Measurements from ENCODE around the gene RRP7A.
"Not testable (repeated sequence)": the region's sequence is repeated elsewhere in the genome, so short reads cannot be mapped to it uniquely, and the experiment has no call there.

RRP7A gene

DNA sequence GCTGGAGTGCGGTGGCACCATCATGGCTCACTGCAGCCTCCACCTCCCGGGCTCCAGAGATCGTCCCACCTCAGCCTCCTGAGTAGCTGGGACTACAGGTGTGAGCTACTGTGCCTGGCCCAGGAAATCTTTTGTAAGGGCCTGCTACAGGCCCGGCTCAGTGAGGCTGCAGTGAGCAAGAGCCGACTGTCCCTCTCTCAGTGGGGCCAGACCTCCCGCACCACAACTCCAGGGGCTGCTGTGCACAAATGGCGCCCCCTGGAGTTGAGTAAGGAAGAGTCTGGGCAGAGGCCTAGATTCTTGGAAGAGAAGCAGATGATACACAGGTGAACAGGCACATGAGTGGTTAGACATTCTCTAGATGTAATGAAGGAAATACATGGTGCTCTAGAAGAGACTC, 41.2 kb upstream of the RRP7A start:
- no peak overlapping the region for H3K4me3 ChIP-seq (ENCODE audit: low read depth, low read length, poor library complexity, severe bottlenecking)
- H3K36me3 ChIP-seq (ENCODE audit: insufficient read depth, low read length), result peaks cover 7% of the 10 kb centered on the region
- H3K27me3 ChIP-seq (ENCODE audit: insufficient read depth, low read length), result no peaks in the 10 kb centered on the region
- H4K20me1 ChIP-seq (ENCODE audit: insufficient read depth, low read length), result no peaks in the 10 kb centered on the region
- H3K9me2 ChIP-seq (ENCODE audit: low read depth, low read length), result no peaks in the 10 kb centered on the region
- no peaks in the 10 kb centered on the region for H3F3A ChIP-seq (ENCODE audit: insufficient read depth, low read length)
- no peak overlapping the region for H3K4me2 ChIP-seq (ENCODE audit: low read length)
- TF ChIP-seq, protein P1, sequence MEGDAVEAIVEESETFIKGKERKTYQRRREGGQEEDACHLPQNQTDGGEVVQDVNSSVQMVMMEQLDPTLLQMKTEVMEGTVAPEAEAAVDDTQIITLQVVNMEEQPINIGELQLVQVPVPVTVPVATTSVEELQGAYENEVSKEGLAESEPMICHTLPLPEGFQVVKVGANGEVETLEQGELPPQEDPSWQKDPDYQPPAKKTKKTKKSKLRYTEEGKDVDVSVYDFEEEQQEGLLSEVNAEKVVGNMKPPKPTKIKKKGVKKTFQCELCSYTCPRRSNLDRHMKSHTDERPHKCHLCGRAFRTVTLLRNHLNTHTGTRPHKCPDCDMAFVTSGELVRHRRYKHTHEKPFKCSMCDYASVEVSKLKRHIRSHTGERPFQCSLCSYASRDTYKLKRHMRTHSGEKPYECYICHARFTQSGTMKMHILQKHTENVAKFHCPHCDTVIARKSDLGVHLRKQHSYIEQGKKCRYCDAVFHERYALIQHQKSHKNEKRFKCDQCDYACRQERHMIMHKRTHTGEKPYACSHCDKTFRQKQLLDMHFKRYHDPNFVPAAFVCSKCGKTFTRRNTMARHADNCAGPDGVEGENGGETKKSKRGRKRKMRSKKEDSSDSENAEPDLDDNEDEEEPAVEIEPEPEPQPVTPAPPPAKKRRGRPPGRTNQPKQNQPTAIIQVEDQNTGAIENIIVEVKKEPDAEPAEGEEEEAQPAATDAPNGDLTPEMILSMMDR (IDR thresholded peaks at IDR 0.05; ENCODE audit: low read length), result peak; percentile 78
- no peak for TF ChIP-seq EZH2 (IDR thresholded peaks at IDR 0.05; ENCODE audit: borderline replicate concordance, low read length)
- H3K4me1 ChIP-seq (ENCODE audit: insufficient read depth, low read length, severe bottlenecking), result peaks cover 27% of the 10 kb centered on the region
- H3K9me3 ChIP-seq (ENCODE audit: low read length), result no peaks in the 10 kb centered on the region
- no peak overlapping the region for H2AFZ ChIP-seq (ENCODE audit: low read length)
- H3K27ac ChIP-seq (ENCODE audit: low read depth, low read length, poor library complexity, severe bottlenecking), result peak overlapping the region; percentile 54
- no peaks in the 10 kb centered on the region for H3K79me2 ChIP-seq (ENCODE audit: insufficient read depth, low read length)
- H3K9ac ChIP-seq (ENCODE audit: low read length), result no peak overlapping the region

GRCh38 chr22:42560381-42560780, 40.8 kb upstream of the RRP7A start:
- H3K79me2 ChIP-seq (ENCODE audit: insufficient read depth, low read length), result no peaks in the 10 kb centered on the region
- H3K4me3 ChIP-seq (ENCODE audit: low read depth, low read length, poor library complexity, severe bottlenecking), result no peak overlapping the region
- H2AFZ ChIP-seq (ENCODE audit: low read length), result no peak overlapping the region
- H3K4me1 ChIP-seq (ENCODE audit: insufficient read depth, low read length, severe bottlenecking), result peaks cover 27% of the 10 kb centered on the region
- H3F3A ChIP-seq (ENCODE audit: insufficient read depth, low read length), result no peaks in the 10 kb centered on the region
- peak overlapping the region; percentile 54 for H3K27ac ChIP-seq (ENCODE audit: low read depth, low read length, poor library complexity, severe bottlenecking)
- H3K4me2 ChIP-seq (ENCODE audit: low read length), result no peak overlapping the region
- H3K27me3 ChIP-seq (ENCODE audit: insufficient read depth, low read length), result no peaks in the 10 kb centered on the region
- no peaks in the 10 kb centered on the region for H3K9me3 ChIP-seq (ENCODE audit: low read length)
- no peak for TF ChIP-seq EZH2 (IDR thresholded peaks at IDR 0.05; ENCODE audit: borderline replicate concordance, low read length)
- TF ChIP-seq, protein P1 (IDR thresholded peaks at IDR 0.05; ENCODE audit: low read length), result no peak
- peaks cover 5% of the 10 kb centered on the region; the same call in 1 of the 2 replicates for H3K36me3 ChIP-seq (ENCODE audit: insufficient read depth, low read length)
- H4K20me1 ChIP-seq (ENCODE audit: insufficient read depth, low read length), result no peaks in the 10 kb centered on the region
- H3K9me2 ChIP-seq (ENCODE audit: low read depth, low read length), result no peaks in the 10 kb centered on the region
- no peak overlapping the region for H3K9ac ChIP-seq (ENCODE audit: low read length)

- no peaks in the 10 kb centered on the region for H3K27me3 ChIP-seq (ENCODE audit: insufficient read depth, low read length)
- H3K4me3 ChIP-seq (ENCODE audit: low read depth, low read length, poor library complexity, severe bottlenecking), result peak within 1 kb of the TSS; percentile 64
- H3K27ac ChIP-seq (ENCODE audit: low read depth, low read length, poor library complexity, severe bottlenecking), result peak within 1 kb of the TSS; percentile 98
Measured at GRCh38 chr22:42553475-42554361, 34.1 kb upstream of the RRP7A start, which contains the start of gene SERHL2. Gene SERHL2, plus strand, starts transcription at chr22:42553956. Its CDS starts 65 bp downstream, at chr22:42554021.

DNA sequence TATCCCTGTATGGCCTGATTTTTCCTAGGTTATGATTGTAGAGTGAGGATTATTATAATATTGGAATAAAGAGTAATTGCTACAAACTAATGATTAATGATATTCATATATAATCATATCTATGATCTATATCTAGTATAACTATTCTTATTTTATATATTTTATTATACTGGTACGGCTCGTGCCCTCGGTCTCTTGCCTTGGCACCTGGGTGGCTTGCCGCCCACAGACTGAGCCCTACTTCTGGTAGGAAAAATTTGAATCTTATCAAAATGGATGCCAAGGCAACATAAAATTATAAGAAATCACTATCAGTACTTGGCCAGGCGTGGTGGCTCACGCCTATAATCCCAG, 32.7 kb upstream of the RRP7A start:
- Histone ChIP-seq H3K4me3 (ENCODE audit: low read depth, low read length, poor library complexity, severe bottlenecking) (peak overlapping the region; percentile 29), H3K27ac (ENCODE audit: low read depth, low read length, poor library complexity, severe bottlenecking) (peak overlapping the region; percentile 98)
- H3K27me3 ChIP-seq (ENCODE audit: insufficient read depth, low read length), result not testable (repeated sequence)

More at GRCh38 chr22:42553475-42554361, 34.1 kb upstream of the RRP7A start, which contains the start of gene SERHL2:
- TF ChIP-seq, protein P1 (IDR thresholded peaks at IDR 0.05; ENCODE audit: low read length), result no peak
- Histone ChIP-seq H2AFZ (ENCODE audit: low read length) (no peak within 1 kb of the TSS), H3K9me3 (ENCODE audit: low read length) (no peaks in the 10 kb centered on the region), H3F3A (ENCODE audit: insufficient read depth, low read length) (0 out of 2 replicates have a peak, but pooled peaks cover 4% of the 10 kb centered on the region), H3K9me2 (ENCODE audit: low read depth, low read length) (no peaks in the 10 kb centered on the region), H3K36me3 (ENCODE audit: insufficient read depth, low read length) (no peaks in the 10 kb centered on the region), H3K79me2 (ENCODE audit: insufficient read depth, low read length) (no peaks in the 10 kb centered on the region), H3K9ac (ENCODE audit: low read length) (peak within 1 kb of the TSS; percentile 66), H4K20me1 (ENCODE audit: insufficient read depth, low read length) (no peaks in the 10 kb centered on the region), H3K4me1 (ENCODE audit: insufficient read depth, low read length, severe bottlenecking) (peaks cover 46% of the 10 kb centered on the region), H3K4me2 (ENCODE audit: low read length) (peak within 1 kb of the TSS; percentile 76)

More for the DNA sequence above, 32.7 kb upstream of the RRP7A start:
- Histone ChIP-seq H3K4me2 (ENCODE audit: low read length) (peak overlapping the region; percentile 18; the same call in 1 of the 2 replicates), H3K4me1 (ENCODE audit: insufficient read depth, low read length, severe bottlenecking) (peaks cover 46% of the 10 kb centered on the region)
- not testable (repeated sequence) for H3F3A ChIP-seq (ENCODE audit: insufficient read depth, low read length); H3K9me3 ChIP-seq (ENCODE audit: low read length); H3K79me2 ChIP-seq (ENCODE audit: insufficient read depth, low read length); H3K9ac ChIP-seq (ENCODE audit: low read length); H3K9me2 ChIP-seq (ENCODE audit: low read depth, low read length); H2AFZ ChIP-seq (ENCODE audit: low read length); H3K36me3 ChIP-seq (ENCODE audit: insufficient read depth, low read length); H4K20me1 ChIP-seq (ENCODE audit: insufficient read depth, low read length)

All from OCI-LY1 (cell line).